HG03103 (cell line): ENCODE data around the gene APOBEC3F.
"Not testable (repeated sequence)": the region's sequence is repeated elsewhere in the genome, so short reads cannot be mapped to it uniquely, and the experiment has no call there.

Experiments
- ATAC-seq: cut with Tn5 transposase; IDR thresholded peaks from one replicate; pipeline ENCODE4 v1.9.1; 2021; ENCODE audit warnings: low read depth; ENCODE audit not compliant: unreplicated experiment

The APOBEC3F gene

DNA sequence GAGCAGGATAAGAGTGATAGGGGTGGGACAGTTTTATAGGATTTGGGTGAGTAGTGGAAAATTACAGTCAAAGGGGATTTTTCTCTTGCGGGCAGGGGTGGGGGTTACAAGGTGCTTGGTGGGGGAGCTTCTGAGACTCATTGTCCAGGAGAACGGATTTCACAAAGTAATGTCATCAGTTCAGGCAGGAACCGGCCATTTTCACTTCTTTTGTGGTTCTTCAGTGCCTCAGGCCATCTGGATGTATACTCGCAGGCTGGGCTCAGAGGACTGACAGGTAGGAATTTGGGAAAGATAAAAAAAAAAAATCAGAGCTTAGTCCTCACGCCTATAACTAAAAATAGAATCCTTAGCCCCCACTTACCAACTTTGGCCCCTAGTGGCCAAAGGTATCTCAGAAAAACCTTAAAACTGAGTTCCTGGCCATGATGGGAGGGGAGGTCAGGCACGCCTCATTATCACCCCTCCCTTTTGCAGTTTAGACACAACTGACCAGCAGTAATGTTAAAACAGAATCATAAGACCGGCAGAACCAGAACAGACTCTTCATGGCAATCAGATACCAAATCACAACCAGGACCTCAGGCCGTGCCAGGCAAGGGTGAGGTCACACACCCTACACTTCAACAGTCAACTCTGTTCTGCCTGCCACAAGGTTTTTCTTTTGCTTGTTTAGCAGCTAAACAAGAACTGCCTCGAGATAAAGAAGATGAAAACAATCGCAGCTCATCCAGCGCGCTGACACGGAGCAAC is 27.5 kb downstream of the APOBEC3F start:
- no peak for ATAC-seq

DNA sequence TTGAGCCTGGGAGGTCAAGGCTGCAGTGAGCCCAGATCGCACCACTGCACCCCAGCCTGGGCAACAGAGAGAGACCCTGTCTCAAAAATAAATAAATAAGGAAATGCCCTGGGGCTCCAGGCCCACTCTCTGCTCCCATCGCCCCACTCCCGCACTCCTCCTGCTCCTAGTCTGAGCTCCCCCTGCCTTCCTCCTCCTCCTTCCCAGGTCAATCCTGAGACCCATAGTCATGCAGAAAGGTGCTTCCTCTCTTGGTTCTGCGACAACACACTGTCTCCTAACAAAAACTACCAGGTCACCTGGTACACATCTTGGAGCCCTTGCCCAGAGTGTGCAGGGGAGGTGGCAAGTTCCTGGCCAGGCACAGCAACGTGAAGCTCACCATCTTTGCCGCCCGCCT is 29.5 kb downstream of the APOBEC3F start:
- ATAC-seq, result no peak

- not testable (repeated sequence) for ATAC-seq
Observed at GRCh38 chr22:39072581-39072981, 31.9 kb downstream of the APOBEC3F start.

- no peak for ATAC-seq
Observed at GRCh38 chr22:39073981-39074380, 33.3 kb downstream of the APOBEC3F start.

- not testable (repeated sequence) for ATAC-seq
Observed at GRCh38 chr22:39076155-39077025, 35.7 kb downstream of the APOBEC3F start.

DNA sequence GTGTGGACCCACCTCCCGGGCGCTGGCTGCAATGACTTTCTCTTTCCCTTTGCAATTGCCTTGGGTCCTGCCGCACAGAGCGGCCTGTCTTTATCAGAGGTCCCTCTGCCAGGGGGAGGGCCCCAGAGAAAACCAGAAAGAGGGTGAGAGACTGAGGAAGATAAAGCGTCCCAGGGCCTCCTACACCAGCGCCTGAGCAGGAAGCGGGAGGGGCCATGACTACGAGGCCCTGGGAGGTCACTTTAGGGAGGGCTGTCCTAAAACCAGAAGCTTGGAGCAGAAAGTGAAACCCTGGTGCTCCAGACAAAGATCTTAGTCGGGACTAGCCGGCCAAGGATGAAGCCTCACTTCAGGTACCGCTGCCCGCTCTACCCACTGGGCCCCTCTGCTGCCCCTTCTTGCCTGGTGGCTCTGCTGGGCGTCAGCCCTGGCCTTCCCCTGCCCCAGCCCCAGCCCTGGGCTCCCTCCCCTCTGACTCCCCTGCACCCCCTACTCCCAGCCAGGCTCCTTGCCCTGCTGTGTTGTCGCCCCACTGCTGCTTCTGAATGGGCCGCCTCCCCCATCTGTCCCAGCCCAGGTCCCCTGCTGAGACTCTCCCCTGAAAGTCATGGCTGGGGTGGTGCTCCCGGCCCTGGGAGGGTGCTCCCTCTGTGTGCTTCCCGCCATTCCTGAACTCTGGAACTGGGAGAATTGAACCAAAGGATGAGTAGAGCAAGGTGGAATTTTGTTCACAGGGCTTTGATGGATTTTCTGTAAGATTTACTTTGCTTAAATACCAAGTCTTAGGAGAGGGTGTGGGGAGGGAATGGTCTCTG is 36.6 kb downstream of the APOBEC3F start, which contains the start of gene APOBEC3G:
Gene APOBEC3G, plus strand, starts transcription at position 250 of the 815 bp plus-strand sequence. Its CDS starts 87 bp downstream, at position 337.
- ATAC-seq, result not testable (repeated sequence)

GRCh38 chr22:39077912-39078311 is 37.2 kb downstream of the APOBEC3F start:
- ATAC-seq, result not testable (repeated sequence)

GRCh38 chr22:39078329-39078728 is 37.7 kb downstream of the APOBEC3F start:
- ATAC-seq, result no peak

DNA sequence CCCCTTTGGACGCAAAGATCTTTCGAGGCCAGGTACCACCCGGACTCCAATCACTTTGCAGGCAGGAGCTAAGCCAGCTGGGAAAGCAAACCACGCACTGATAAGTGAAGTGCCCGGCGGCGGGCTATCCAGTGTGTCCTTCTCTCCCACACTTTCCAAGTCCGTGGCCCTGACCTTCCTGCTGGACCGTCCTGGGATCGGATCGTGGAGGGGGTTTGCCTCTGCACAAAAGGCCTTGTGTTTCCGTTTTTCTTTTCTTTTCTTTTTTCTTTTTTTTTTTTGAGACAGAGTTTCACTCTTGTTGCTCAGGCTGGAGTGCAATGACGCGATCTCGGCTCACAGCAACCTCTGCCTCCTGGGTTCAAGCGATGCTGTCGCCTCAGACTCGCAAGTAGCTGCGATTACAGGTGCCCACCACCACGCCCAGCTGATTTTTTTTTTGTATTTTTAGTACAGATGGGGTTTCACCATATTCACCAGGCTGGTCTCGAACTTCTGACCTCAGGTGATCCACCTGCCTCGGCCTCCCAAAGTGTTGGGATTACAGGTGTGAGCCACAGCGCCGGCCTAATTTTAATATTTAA is 38.5 kb downstream of the APOBEC3F start:
- not testable (repeated sequence) for ATAC-seq

- no peak for ATAC-seq
Observed at GRCh38 chr22:39080052-39080762, 39.5 kb downstream of the APOBEC3F start.

GRCh38 chr22:39081016-39081415 is 40.4 kb downstream of the APOBEC3F start:
- ATAC-seq, result no peak

GRCh38 chr22:39081598-39081997 is 40.9 kb downstream of the APOBEC3F start:
- ATAC-seq, result no peak

DNA sequence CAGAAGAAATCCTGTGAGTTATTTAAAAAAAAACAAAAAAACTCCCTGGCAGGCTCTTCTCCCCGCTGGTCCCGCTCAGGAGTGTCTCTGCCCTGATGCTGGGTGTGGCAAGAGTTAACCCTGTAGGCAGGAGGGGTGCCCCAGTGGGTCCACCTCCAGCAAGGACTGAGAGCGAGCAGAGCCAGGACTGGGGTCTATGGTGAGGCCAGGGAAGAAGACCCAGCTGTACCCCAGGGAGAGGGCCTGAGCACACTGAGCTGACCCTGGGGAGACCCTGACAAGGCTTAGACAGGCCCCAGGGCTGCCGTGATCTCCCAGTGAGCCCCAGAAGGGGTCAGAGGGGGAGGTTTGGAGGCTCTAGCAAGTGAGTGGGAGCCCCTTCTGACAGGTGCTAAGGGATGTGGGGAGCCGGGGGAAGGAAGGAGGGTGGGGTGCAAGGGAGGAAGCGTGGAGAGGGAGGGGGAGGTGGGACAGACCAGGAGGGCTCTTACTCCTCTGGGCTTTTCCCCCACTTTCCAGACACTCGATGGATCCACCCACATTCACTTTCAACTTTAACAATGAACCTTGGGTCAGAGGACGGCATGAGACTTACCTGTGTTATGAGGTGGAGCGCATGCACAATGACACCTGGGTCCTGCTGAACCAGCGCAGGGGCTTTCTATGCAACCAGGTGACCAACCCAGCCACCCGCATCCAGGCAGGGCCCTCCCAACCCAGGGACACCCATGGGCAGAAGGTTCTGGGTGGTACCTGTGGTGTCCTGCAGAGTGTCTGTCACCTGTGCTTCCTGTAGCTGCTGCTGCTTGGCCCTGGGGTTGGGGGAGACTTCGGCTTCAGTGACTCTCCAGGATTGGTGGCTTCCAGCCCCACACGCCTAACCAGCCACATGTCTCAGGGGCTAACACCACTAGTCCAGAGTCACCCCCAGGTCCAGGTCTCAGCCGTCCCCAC is 42.8 kb downstream of the APOBEC3F start:
- no peak for ATAC-seq

GRCh38 chr22:39084666-39085065 is 44.0 kb downstream of the APOBEC3F start:
- ATAC-seq, result no peak

DNA sequence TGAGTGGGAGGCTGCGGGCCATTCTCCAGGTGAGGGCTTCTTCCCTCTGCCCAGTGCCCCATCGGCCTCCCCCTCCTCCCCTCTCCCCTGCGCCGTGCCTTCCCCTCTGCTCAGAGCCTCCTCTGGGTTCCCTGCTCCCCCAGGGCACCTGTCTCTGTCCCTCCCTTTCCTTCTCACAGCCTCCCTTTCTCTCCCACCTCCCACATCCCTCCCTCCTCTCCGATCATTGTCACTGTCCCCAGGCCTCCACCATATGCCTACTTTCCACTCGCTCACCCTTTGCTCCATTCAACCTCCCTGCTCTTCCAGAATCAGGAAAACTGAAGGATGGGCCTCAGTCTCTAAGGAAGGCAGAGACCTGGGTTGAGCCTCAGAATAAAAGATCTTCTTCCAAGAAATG is 46.4 kb downstream of the APOBEC3F start:
- no peak for ATAC-seq

- no peak for ATAC-seq
Observed at GRCh38 chr22:39087881-39088684, 47.4 kb downstream of the APOBEC3F start.

DNA sequence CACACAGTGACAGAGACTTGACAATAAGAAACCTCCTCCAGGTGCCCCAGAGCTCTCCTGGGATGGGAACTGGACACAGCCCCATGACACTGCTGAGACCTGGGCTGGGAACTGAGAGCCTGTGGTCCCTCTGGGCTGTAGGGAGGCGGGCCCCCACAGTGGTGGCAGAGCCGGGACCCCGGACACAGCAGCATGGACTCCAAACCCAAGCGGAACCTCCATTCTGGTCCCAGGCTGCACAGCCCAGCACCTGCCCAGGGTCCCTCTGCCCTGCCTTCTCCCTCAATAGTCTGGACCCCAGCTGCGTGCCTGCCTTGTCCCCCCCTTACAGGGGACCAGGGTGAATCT is 48.0 kb downstream of the APOBEC3F start:
- no peak for ATAC-seq

DNA sequence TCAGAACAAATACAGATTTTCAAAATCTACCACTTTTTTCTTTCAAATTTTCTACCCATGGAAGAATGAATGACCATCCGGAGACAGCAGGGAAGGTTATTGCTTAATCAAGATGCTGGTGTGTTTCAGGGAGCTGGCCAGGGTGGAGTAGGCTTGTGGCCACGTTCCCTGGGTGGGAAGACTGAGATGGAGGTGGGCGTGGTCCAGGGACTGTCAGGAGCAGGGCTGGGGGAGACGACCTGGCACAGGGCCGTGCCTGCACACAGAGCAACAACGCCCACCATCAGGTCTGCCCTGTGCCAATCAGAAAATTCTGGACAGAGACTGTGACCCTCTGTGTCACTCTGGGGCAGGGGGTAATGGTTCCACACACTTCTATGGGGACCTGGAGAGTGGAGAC is 49.3 kb downstream of the APOBEC3F start:
- no peak for ATAC-seq
